ENCODE data around the gene OR5A1. TPM values are rescaled to one million over a fixed set of nuclear protein-coding genes. Genes with fewer than 3 reads are reported as not detected.

Gene OR5A1
- not detected in 2 replicates for total RNA-seq

DNA sequence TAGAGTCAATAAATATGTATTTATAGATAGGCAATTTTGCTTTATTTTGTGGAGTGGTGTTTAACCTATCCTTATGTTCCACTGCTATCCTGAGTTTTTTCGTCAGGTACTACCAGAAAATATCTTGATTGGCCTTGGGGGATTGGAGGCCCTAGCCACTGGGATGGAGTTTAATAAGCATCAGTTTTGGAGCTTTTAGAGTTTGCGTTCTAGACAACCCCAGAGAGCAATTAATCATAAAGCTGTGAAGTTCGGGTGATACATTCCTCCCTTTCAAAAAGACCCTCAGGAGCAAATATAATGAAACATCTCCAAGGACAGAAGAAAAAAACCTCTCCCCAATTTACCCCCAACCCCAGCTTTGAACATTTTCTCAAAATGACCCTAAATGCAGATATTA lies at the start of gene OR5A1:
Gene OR5A1, plus strand, starts transcription at position 301 of the 400 bp plus-strand sequence. CDS start 6,700 bp downstream, outside the sequence.
- Mint-ChIP-seq H3K27ac (no peak within 1 kb of the TSS), H3K4me1 (no peaks in the 10 kb centered on the region), H3K9me3 (no peaks in the 10 kb centered on the region), H3K36me3 (ENCODE audit: low read depth) (no peaks in the 10 kb centered on the region), H3K4me3 (no peak within 1 kb of the TSS), H3K27me3 (peaks cover 20% of the 10 kb centered on the region)
- DNase-seq = peak; percentile 8
- intact Hi-C loops (cut with micrococcal nuclease) = no loop called here

DNA sequence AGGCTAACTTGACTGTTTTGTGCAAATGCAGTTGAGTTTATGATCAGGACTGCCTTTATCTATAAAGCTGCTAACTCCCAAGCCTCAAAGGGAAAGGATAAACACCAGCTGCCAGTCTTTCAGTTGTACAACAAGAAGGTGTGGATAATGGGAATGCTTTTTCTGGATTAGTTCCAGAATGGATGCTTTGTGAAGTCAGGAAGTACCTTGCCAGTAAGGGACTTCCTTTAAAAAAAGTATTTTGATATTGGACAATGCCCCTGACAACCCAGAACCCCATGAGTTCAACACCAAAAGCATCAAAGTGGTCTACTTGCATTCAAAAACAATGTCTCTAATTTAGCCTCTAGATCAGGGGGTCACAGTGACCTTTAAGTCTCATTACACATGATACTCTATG lies 42.1 kb upstream of the OR5A1 start:
- no peaks in the 10 kb centered on the region for H3K36me3 Mint-ChIP-seq (ENCODE audit: low read depth)
- H3K27me3 Mint-ChIP-seq = no peaks in the 10 kb centered on the region
- intact Hi-C loops (cut with micrococcal nuclease) = no loop called here
- H3K27ac Mint-ChIP-seq = no peak overlapping the region
- H3K4me1 Mint-ChIP-seq = no peaks in the 10 kb centered on the region
- no peak for DNase-seq
- H3K9me3 Mint-ChIP-seq = no peaks in the 10 kb centered on the region
- H3K4me3 Mint-ChIP-seq = no peak overlapping the region

DNA sequence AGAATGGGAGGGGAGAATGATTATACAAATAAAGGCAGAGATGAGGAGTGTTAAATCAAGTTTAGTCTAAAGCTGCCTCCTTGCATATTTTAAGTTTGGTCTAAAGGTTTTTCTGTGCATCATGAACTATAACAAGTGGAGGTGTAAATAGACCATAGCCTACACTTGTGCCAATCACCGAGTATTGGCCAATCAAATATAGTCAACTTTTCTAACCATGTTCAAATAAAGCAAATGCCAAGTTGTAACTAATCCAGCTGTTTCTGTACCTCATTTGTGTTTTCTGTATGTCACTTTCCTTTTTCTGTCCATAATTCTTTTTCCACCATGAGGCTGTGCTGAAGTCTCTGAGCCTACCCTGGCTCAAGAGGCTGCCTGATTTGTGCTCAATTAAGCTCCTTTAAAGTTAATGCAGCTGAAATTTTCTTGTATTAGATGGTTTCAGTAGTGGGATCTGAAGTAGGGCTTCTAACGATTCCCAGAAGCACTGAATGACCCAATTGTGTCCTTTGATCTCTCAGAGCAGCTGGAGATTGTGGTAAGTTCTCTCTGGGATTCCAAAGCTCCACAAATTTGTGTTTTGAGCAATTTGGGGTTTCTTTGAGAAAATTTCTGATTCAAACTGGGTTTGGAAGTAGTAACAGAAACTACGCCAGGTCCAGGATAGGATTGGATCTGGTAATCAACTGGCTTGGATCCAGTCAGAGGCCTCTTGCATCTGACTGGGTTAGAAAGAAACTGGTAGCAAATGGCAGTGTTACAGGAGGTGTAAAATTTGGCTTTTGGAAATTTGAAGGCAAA lies 35.6 kb upstream of the OR5A1 start:
- no peaks in the 10 kb centered on the region for H3K36me3 Mint-ChIP-seq (ENCODE audit: low read depth)
- DNase-seq = no peak
- H3K4me3 Mint-ChIP-seq = no peak overlapping the region
- H3K27me3 Mint-ChIP-seq = no peaks in the 10 kb centered on the region
- H3K4me1 Mint-ChIP-seq = no peaks in the 10 kb centered on the region
- intact Hi-C loops (cut with micrococcal nuclease) = no loop called here
- H3K9me3 Mint-ChIP-seq = peaks cover 21% of the 10 kb centered on the region
- no peak overlapping the region for H3K27ac Mint-ChIP-seq

DNA sequence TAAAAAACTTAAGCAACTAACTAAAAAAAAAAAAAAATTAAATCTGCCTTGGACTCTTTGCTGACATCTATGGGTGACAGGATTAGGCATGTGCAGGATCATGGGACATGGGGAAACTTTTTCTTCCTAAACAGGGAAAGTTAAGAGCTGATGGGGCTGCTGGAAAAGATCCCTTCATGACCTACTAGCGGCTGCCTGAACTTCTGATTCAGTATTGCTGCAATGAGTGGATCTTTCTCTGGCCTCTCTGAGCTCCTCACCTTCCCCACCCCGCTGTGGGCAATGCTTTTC lies 35.1 kb upstream of the OR5A1 start:
- H3K27ac Mint-ChIP-seq = no peak overlapping the region
- H3K9me3 Mint-ChIP-seq = peaks cover 21% of the 10 kb centered on the region
- no peaks in the 10 kb centered on the region for H3K4me1 Mint-ChIP-seq
- intact Hi-C loops (cut with micrococcal nuclease) = no loop called here
- H3K36me3 Mint-ChIP-seq (ENCODE audit: low read depth) = no peaks in the 10 kb centered on the region
- H3K27me3 Mint-ChIP-seq = no peaks in the 10 kb centered on the region
- no peak for DNase-seq
- H3K4me3 Mint-ChIP-seq = no peak overlapping the region

DNA sequence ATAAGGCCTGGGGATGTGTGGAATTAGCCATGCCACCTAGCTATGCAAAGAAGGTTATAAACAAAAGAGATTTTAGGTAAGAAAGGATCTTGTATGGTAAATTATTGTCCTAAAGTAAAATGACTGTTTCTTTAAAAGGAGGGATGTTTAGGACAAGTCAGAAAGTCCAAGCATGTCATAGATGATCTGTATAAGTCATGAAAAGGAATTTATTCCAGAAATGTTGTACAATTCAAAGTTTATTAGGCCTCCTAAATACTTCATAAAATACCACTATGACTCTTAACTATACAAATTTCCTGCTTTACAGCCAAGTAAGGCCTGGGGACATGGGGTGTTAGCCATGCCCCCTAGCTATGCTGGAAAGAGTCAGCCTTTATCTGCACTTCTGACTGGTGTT lies 32.7 kb upstream of the OR5A1 start:
- Mint-ChIP-seq H3K27ac (no peak overlapping the region), H3K36me3 (ENCODE audit: low read depth) (no peaks in the 10 kb centered on the region), H3K4me3 (no peak overlapping the region), H3K27me3 (no peaks in the 10 kb centered on the region), H3K4me1 (no peaks in the 10 kb centered on the region), H3K9me3 (peaks cover 21% of the 10 kb centered on the region)
- intact Hi-C loops (cut with micrococcal nuclease) = no loop called here
- DNase-seq = no peak

DNA sequence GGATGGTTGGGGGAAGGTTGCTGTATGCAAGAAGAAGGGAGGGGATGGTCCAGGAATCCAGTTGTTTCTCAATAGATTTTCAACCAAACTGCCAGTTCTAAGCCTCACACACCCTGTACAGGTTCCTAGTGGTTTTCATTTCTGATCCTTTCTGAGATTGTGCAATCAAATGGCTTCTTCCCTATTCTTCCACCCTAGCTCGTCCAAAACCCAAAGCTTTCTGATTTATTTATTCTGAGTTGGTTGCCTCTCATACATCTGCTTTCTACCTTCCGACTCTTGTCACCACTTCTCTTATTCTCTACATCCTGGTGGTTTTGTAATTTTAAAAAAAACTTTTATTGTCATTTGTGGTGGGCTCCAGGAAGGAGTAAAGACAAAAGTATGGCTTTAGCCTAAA lies 22.6 kb upstream of the OR5A1 start:
- Mint-ChIP-seq H3K36me3 (ENCODE audit: low read depth) (no peaks in the 10 kb centered on the region), H3K27ac (no peak overlapping the region), H3K4me3 (no peak overlapping the region), H3K4me1 (no peaks in the 10 kb centered on the region), H3K27me3 (peaks cover 16% of the 10 kb centered on the region), H3K9me3 (no peaks in the 10 kb centered on the region)
- no peak for DNase-seq
- intact Hi-C loops (cut with micrococcal nuclease) = no loop called here

DNA sequence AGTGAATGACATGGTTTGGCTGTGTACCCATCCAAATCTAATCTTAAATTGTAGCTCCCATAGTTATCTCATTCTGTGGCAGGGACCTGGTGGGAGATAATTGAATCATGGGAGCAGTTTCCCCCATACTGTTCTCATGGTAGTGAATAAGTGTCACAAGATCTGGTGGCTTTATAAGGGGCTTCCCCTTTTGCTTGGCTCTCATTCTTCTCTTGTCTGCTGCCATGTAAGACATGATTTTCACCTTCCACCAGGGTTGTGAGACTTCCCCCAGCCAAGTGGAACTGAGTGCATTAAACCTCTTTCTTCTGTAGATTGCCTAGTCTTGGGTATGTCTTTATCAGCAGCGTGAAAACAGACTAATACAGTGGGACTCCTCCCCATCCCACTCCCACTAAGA lies 21.2 kb upstream of the OR5A1 start:
- H3K4me3 Mint-ChIP-seq = no peak overlapping the region
- intact Hi-C loops (cut with micrococcal nuclease) = no loop called here
- H3K27me3 Mint-ChIP-seq = peaks cover 20% of the 10 kb centered on the region
- H3K27ac Mint-ChIP-seq = no peak overlapping the region
- DNase-seq = no peak
- H3K36me3 Mint-ChIP-seq (ENCODE audit: low read depth) = no peaks in the 10 kb centered on the region
- no peaks in the 10 kb centered on the region for H3K9me3 Mint-ChIP-seq
- no peaks in the 10 kb centered on the region for H3K4me1 Mint-ChIP-seq

DNA sequence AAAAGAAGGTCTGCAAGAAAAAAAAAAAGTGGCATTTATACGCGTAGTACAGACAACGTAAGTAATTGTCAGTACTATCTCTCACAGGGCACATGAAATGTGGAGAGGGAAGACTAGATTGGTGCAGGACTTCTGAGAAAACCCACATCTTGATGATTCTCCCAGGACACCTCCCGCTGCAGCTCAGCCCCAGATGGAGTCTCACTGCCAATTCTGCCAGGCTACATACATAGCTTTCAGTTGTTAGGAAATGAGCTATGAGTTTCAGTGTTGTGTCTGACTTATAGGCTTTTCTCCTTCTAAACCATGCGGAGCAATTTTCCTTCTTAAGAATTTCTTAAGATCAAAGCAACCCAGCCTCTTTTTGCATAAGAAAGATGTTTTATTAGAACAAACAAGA lies 19.7 kb upstream of the OR5A1 start:
- Mint-ChIP-seq H3K4me1 (no peaks in the 10 kb centered on the region), H3K9me3 (no peaks in the 10 kb centered on the region), H3K27me3 (peaks cover 20% of the 10 kb centered on the region), H3K36me3 (ENCODE audit: low read depth) (no peaks in the 10 kb centered on the region), H3K27ac (no peak overlapping the region), H3K4me3 (no peak overlapping the region)
- intact Hi-C loops (cut with micrococcal nuclease) = no loop called here
- DNase-seq = no peak

DNA sequence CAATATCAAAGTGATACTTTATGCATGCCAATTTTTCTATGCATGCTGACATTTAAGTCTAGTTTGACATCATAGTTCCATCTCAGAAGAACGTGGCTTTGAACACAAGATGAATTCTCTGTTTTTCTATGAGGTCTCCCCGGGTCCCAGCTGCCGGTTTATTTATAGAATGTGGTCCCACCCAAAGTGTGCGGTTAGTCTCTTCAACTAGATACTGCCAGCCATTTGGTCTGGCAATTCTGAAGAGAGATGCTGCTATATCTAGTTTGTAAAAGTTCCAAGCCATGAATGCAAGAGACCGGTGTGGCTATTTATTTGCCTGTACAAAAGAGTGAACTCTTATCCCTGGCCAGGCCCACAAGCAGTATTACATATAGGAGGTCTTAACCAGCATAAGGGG lies 19.2 kb upstream of the OR5A1 start:
- Mint-ChIP-seq H3K27me3 (peaks cover 20% of the 10 kb centered on the region), H3K4me3 (no peak overlapping the region), H3K27ac (no peak overlapping the region), H3K4me1 (no peaks in the 10 kb centered on the region), H3K36me3 (ENCODE audit: low read depth) (no peaks in the 10 kb centered on the region), H3K9me3 (no peaks in the 10 kb centered on the region)
- intact Hi-C loops (cut with micrococcal nuclease) = no loop called here
- no peak for DNase-seq

DNA sequence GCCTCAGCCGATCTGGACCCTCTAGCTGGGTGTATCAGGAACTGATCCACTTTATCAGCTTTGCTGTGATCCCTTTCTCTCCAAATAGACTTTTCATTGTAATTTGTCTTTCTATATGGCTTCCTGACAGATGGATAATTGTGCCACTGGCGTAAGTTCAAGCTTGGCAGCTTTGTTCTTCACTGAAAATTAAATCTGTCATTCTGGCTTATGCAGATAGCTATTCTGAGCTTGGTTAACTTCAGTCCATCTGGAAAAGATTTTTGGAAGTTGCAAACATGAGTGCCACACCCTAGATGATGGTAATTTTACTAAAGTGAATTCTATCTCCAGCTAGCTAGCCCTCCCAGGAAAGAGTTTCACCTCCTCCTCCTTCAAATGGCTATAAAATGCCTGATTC lies 18.1 kb upstream of the OR5A1 start:
- intact Hi-C loops (cut with micrococcal nuclease) = no loop called here
- no peak for DNase-seq
- peaks cover 20% of the 10 kb centered on the region for H3K27me3 Mint-ChIP-seq
- H3K9me3 Mint-ChIP-seq = no peaks in the 10 kb centered on the region
- peaks cover 2% of the 10 kb centered on the region for H3K4me1 Mint-ChIP-seq
- no peaks in the 10 kb centered on the region for H3K36me3 Mint-ChIP-seq (ENCODE audit: low read depth)
- H3K27ac Mint-ChIP-seq = no peak overlapping the region
- no peak overlapping the region for H3K4me3 Mint-ChIP-seq

DNA sequence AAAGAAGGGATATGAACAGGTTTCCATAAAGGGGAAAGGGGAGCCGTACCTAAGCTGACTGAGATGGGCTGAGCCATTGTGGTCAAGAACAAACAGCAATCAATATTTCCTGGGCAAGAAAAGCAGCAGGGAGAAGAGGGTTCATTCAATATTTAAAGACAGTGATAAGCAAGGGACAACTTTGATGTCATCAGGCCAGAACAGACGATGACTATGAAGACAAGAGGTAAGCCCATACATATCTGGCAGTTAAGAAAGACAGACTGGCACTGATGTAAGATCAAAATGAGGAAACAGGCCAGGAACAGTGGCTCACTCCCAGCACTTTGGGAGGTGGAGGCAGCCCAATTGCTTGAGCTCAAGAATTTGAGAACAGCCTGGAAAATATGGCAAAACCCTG lies 12.4 kb upstream of the OR5A1 start:
- Mint-ChIP-seq H3K4me3 (no peak overlapping the region), H3K27me3 (peaks cover 4% of the 10 kb centered on the region), H3K4me1 (peaks cover 2% of the 10 kb centered on the region), H3K27ac (no peak overlapping the region), H3K36me3 (ENCODE audit: low read depth) (no peaks in the 10 kb centered on the region), H3K9me3 (no peaks in the 10 kb centered on the region)
- intact Hi-C loops (cut with micrococcal nuclease) = no loop called here
- peak; percentile 29 for DNase-seq

DNA sequence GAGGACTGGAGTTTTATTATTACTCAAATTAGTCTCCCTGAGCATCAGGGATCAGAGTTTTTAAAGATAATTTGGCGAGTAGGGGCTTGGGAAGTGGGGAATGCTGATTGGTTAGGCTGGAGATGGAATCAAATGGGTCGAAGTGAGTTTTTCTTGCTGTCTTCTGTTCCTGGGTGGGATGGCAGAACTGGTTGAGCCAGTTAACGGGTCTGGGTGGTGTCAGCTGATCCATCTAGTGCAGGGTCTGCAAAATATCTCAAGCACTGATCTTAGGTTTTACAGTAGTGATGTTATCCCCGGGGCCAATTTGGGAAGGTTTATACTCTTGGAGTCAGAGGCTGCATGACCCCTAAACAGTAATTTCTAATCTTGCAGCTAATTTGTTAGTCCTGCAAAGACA lies 11.1 kb upstream of the OR5A1 start:
- Mint-ChIP-seq H3K9me3 (no peaks in the 10 kb centered on the region), H3K4me1 (peaks cover 2% of the 10 kb centered on the region), H3K36me3 (ENCODE audit: low read depth) (no peaks in the 10 kb centered on the region), H3K4me3 (no peak overlapping the region), H3K27ac (no peak overlapping the region), H3K27me3 (peaks cover 3% of the 10 kb centered on the region)
- DNase-seq = peak; percentile 31
- intact Hi-C loops (cut with micrococcal nuclease) = no loop called here

DNA sequence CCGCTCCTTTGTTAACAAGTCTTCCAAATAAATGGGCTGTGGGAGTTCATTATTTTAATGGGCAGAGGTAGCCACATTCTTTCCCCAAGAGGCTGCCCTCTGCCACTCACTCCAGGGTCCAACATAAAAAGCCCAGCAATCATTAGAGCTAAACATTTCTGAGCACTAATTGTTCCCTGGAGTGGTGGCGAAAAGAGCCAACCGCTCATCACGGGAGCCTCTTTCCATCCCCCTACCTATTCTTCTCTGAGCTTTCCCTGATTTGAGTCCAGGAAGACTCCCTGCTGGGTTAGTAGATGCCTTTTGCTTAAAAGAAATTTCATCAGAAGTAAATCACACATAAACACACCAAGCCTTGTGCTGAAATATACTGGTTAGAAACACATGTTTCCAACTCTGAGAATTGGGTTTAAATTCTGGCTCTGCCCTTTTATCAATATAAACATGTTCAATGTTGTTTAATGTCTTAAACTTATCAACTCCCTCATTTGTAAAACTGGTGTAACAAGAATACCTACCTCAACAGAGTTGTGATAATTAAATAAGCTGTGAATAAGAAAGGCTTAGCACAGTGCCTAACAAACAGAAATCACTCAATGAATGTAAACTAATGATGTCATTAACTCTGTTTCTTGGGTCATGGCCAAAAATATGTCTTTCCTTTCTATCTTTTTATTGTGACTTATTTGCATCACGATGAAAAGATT lies 9.8 kb upstream of the OR5A1 start, which contains the start of gene OR5A2:
Gene OR5A2, minus strand, starts transcription at position 53 of the 707 bp plus-strand sequence. CDS start 3,460 bp downstream, outside the sequence.
- H3K4me1 Mint-ChIP-seq = peaks cover 2% of the 10 kb centered on the region
- intact Hi-C loops (cut with micrococcal nuclease) = no loop called here
- peaks cover 8% of the 10 kb centered on the region for H3K27me3 Mint-ChIP-seq
- H3K27ac Mint-ChIP-seq = no peak within 1 kb of the TSS
- DNase-seq = peak; percentile 9
- no peak within 1 kb of the TSS for H3K4me3 Mint-ChIP-seq
- no peaks in the 10 kb centered on the region for H3K36me3 Mint-ChIP-seq (ENCODE audit: low read depth)
- no peaks in the 10 kb centered on the region for H3K9me3 Mint-ChIP-seq

DNA sequence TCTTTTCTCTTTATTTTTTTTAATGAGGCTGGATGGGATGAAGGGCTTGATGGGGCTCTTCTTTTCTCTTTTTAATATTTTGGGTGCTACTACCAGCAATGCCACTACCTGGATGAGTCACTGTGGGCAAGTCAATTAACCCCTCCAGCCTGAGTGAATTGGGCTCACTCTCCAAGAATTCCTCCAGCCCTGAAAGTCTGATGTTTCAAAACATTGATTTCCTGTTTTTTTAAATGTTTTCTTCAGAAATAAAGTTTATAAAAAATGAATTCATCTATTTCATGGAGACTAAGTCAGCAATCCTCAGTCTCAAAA lies 9.2 kb upstream of the OR5A1 start:
- intact Hi-C loops (cut with micrococcal nuclease) = no loop called here
- Mint-ChIP-seq H3K9me3 (no peaks in the 10 kb centered on the region), H3K4me1 (peaks cover 2% of the 10 kb centered on the region), H3K27me3 (peaks cover 9% of the 10 kb centered on the region), H3K36me3 (ENCODE audit: low read depth) (no peaks in the 10 kb centered on the region), H3K4me3 (no peak overlapping the region), H3K27ac (no peak overlapping the region)
- DNase-seq = no peak
